Activated CD4-positive, alpha-beta T cell treated with anti-CD3 and anti-CD28 coated beads, Interleukin-2, amount 50 U/mL, for 24 hours (primary cell): ENCODE results near the gene ABHD14A.
"Not testable (repeated sequence)": the region's sequence is repeated elsewhere in the genome, so short reads cannot be mapped to it uniquely, and the experiment has no call there.

Experiments used
- DNase-seq, 2 donors: peaks; one replicate each; pipeline ENCODE4 v3.0.0-alpha.2; 2020; ENCODE audit warnings: low read depth in 1 of 2, low spot score in 1 of 2

Gene ABHD14A

GRCh38 chr3:51970606-51971300 lies 4.1 kb upstream of the ABHD14A start:
- no peak for DNase-seq

DNA sequence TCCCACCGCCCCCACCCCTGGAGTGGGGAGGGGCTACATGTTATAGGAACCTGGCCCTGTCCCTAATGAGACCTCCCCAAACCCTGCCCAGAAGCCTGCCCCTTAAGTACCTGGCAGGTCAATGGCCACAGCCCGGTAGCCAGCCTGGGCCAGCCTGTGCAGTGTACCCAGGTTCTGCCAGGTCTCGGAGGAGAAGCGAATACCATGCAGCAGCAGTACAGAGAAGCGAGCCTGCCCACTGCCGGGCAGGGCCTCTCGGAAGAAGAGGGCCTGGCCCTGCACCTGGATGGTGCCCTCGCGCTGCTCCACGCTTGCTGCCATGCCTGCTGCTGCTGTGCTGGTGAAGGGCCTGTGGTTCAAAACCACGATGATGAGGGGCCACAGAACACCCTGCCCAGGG lies 3.5 kb upstream of the ABHD14A start:
- no peak for DNase-seq

DNA sequence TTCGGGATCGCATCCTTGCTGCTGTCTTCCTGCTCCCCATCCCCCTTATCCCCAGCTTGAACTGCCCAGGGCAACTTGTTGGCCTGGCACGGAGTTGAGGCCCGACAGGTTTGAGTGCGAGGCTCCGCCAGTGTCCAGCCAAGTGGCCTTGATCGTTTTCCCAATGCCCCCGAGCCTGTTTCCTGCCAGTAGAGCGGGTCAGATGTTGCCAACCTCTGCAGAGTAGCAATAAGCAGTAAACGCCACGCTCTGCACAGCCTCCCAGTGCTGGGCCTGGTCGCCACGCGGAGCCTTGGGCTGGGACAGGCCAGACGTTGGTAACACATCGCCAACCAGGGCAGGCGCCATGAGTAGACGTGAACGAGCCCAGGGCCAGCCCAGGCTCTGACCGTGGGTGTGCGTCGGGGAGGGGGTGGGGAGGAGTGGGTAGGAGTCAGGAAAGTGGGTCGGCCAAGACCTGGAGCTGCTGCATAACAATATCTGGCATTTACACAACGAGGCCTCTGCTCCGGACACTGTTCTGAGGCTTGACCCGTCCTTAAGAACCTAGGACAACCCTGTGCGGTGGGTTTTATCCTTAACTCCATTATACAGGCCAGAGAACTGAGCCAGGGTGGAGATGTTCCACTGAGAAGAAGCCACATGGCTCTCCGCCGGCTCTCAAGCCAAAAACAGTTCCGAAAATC lies 444 bp upstream of the ABHD14A start:
- no peak for DNase-seq

GRCh38 chr3:51975852-51976549 lies 1.1 kb downstream of the ABHD14A start:
- DNase-seq, result no peak

GRCh38 chr3:51977446-51978142 lies 2.7 kb downstream of the ABHD14A start:
- no peak for DNase-seq

DNA sequence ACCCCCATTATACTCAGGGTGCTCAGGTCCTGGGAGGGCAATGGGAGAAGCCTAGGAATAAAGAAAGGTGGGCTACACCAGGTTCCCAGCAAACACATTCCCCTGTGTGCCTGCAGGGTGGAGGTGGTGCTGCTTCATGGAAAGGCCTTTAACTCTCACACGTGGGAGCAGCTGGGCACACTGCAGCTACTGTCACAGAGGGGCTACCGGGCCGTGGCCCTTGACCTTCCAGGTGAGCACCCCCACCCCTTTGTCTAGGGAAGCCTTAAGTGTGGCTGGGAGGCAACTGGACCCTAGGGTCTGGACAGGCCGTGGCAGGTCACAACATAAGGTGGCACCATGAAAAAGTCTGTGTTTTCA lies 3.3 kb downstream of the ABHD14A start:
- no peak for DNase-seq

- DNase-seq, result no peak
These were observed 5.4 kb downstream of the ABHD14A start for GRCh38 chr3:51980253-51980652.

GRCh38 chr3:51982352-51982837 lies 7.5 kb downstream of the ABHD14A start:
- no peak for DNase-seq

GRCh38 chr3:51982838-51983577 lies 8.1 kb downstream of the ABHD14A start, which contains the start of gene ACY1:
ACY1 (plus strand) TSS chr3:51983535; CDS start chr3:51984065, 530 bp downstream.
- peak; percentile 49 to 72 for DNase-seq

DNA sequence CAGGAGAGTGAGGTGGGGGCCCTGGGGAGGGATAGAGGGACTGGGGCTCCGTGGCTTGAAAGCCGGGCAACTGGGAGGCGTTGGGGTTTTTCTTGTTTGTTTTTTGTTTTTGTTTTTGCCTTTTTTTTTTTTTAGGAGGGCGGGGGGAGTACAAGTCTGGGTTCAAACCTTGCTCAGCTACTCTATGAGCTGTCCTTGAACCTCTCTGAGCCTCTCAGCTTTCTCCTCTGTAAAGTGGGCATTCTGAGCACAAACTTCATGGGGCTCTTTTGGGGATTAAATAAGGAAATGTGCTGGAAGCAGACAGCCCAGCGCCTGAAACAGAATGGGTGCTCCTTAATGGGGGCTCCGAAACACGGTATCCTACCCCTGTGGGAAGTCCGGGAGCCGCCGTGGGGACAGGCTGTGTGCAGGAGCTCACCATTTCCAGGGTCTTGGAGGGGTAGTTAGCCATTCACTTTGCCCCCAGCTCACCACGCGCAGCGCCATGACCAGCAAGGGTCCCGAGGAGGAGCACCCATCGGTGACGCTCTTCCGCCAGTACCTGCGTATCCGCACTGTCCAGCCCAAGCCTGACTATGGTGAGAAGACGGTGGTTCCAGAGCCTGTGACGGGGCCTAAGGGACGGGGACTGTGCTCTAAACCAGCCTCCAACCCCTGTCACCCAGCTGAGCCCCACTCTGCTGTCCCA lies 8.9 kb downstream of the ABHD14A start:
- no peak for DNase-seq

- no peak for DNase-seq
These were observed 9.4 kb downstream of the ABHD14A start for GRCh38 chr3:51984269-51984647.

GRCh38 chr3:51985063-51985462 lies 10.2 kb downstream of the ABHD14A start:
- no peak for DNase-seq

DNA sequence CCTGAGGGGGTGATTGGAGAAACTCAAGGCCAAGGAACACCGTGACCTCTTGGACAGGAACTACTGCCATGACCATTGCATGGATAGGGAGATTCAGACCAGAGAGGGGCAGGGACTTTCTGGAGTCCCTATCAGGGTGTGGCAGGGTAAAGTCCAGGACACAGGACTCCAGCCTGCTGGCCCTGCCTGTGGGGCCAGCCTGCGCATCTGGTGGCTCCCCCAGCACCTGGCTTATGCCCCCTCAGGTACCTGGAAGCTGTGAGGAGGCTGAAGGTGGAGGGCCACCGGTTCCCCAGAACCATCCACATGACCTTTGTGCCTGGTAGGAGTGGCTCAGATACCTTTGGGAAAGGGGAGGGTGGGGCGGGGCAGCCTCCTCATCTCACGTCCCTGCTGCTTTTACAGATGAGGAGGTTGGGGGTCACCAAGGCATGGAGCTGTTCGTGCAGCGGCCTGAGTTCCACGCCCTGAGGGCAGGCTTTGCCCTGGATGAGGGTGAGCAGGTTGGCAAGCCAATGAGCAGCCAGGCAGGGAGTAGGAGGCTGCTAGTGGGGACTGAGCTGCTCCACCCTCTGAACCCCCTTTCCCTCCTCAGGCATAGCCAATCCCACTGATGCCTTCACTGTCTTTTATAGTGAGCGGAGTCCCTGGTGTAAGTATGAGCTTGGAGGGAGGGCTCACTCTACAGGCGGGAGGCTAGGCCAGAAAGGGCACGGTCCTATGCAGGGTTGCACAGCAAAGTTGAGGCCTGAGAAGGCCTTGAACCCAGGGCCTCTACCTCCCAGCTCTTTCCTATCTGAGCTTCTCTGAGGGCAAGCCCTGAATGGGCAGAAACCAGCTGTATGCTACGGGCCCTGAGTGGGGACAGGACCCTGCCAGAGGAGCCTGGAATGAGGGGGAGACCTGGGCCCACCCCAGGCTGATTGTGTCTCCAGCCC lies 11.4 kb downstream of the ABHD14A start:
- no peak for DNase-seq

DNA sequence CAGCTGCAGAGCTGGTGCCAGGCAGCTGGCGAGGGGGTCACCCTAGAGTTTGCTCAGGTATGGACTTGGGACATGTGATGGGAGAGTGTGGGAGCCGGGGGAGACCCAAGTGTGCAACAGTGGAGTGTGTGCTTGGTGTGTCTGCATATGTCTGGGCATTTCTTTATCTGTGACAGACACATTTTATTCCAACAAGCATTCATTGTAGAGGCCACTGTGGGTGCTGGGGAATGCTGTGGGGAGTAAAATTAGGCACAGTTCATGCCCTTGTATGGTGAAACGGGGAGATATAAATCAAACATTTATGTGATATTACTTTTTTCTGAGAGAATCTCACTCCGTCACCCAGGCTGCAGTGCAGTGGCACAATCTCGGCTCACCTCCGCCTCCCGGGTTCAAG lies 12.7 kb downstream of the ABHD14A start:
- DNase-seq, result no peak

- no peak for DNase-seq
These were observed 13.7 kb downstream of the ABHD14A start for GRCh38 chr3:51988286-51989146.

DNA sequence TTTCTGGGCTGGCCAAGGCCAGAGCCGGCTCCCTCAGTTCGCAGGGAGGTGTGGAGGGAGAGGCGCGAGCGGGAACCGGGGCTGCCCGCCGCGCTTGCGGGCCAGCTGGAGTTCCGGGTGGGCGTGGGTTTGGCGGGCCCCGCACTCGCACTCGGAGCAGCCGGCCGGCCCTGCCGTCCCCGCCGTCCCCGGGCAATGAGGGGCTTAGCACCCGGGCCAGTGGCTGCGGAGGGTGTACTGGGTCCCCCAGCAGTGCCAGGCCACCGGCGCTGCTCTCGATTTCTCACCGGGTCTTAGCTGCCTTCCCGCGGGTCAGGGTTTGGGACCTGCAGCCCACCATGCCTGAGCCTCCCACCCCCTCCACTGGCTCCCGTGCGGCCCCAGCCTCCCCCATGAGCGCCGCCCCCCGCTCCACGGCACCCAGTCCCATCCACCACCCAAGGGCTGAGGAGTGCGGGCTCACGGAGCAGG lies 15.7 kb downstream of the ABHD14A start:
- not testable (repeated sequence) for DNase-seq

GRCh38 chr3:51992017-51992682 lies 17.3 kb downstream of the ABHD14A start:
- no peak for DNase-seq
